SK-N-SH treated with all-trans-retinoic acid at 6 μM for 48 hours (cell line): ENCODE measurements around the gene CITED2.

Experiments used
- ARNTL ChIP-seq: fragments of 450-650 bp; formaldehyde crosslinking; IDR thresholded peaks from 2 replicates; pipeline ENCODE4 v1.5.0; 2020; ENCODE audit warnings: low read depth, mild to moderate bottlenecking, moderate library complexity, borderline replicate concordance
- PATZ1 ChIP-seq: fragments of 250-450 bp; sonication (Bioruptor Pico); IDR thresholded peaks from 2 replicates; pipeline ENCODE4 v1.8.0; 2020; ENCODE audit warnings: mild to moderate bottlenecking, moderate library complexity, borderline replicate concordance
- RARB ChIP-seq: fragments of 250-450 bp; sonication (Bioruptor Pico); IDR thresholded peaks from 2 replicates; pipeline ENCODE4 v1.8.0; 2021; ENCODE audit warnings: mild to moderate bottlenecking, moderate library complexity
- SNAI2 ChIP-seq: fragments of 250-450 bp; sonication (Bioruptor Pico); IDR thresholded peaks from 2 replicates; pipeline ENCODE4 v1.5.0; 2020; ENCODE audit warnings: mild to moderate bottlenecking, moderate library complexity
- TCF4 ChIP-seq: fragments of 250-450 bp; sonication (Bioruptor Pico); IDR thresholded peaks from 2 replicates; pipeline ENCODE4 v1.8.0; 2021; ENCODE audit warnings: mild to moderate bottlenecking, moderate library complexity, borderline replicate concordance
- ZNF565 ChIP-seq: fragments of 450-650 bp; formaldehyde crosslinking; conservative IDR thresholded peaks from 2 replicates; pipeline ENCODE4 v1.5.0; 2020; ENCODE audit warnings: low read depth, mild to moderate bottlenecking, moderate library complexity
- ZNF70 ChIP-seq: fragments of 450-650 bp; formaldehyde crosslinking; IDR thresholded peaks from 2 replicates; pipeline ENCODE4 v1.5.0; 2020; ENCODE audit warnings: mild to moderate bottlenecking, moderate library complexity
- TF ChIP-seq, protein P1 (sequence below): fragments of 250-450 bp; sonication (Bioruptor Pico); IDR thresholded peaks from 2 replicates; pipeline ENCODE4 v1.5.1; 2020; ENCODE audit warnings: low read depth, mild to moderate bottlenecking, moderate library complexity

DNA sequence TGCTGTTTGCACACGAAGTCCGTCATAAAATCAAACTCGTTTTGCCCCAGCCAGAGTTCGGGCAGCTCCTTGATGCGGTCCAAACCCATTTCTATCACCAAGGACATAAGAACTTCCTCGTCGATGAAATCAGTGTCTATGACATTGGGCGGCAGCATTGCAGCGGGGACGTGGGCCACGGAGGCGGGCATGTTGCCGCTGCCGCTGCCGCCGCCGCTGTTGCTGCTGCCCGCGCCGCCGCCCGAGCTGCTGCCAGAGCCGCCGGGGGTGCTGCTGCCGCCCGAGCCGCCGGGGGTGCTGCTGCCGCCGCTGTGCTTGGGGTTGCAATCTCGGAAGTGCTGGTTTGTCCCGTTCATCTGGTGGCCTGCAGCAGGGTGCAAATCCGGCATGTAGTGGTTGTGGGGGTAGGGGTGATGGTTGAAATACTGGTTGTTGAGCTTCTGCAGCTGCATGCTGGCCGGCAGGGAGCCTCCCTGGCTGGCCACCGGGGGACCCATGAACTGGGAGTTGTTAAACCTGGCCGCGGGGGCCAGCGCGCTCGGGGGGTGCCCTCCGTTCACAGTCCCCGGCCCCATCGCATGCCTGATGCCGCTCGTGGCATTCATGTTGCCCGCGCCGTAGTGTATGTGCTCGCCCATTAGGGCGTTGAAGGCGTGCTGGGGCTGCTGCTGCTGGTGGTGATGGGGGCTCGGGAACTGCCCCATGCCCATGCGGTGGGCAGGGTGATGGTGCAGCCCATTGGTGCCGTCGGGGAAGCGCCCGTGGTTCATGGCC is 1.1 kb downstream of the CITED2 start:
- no peak for TF ChIP-seq SNAI2 (CRISPR knock-in tag)
- TF ChIP-seq RARB: no peak
- TF ChIP-seq TCF4: no peak
- TF ChIP-seq ZNF70 (CRISPR knock-in tag): no peak
- TF ChIP-seq PATZ1 (CRISPR knock-in tag): no peak
- no peak for TF ChIP-seq ARNTL (CRISPR knock-in tag)
- TF ChIP-seq, protein P1, sequence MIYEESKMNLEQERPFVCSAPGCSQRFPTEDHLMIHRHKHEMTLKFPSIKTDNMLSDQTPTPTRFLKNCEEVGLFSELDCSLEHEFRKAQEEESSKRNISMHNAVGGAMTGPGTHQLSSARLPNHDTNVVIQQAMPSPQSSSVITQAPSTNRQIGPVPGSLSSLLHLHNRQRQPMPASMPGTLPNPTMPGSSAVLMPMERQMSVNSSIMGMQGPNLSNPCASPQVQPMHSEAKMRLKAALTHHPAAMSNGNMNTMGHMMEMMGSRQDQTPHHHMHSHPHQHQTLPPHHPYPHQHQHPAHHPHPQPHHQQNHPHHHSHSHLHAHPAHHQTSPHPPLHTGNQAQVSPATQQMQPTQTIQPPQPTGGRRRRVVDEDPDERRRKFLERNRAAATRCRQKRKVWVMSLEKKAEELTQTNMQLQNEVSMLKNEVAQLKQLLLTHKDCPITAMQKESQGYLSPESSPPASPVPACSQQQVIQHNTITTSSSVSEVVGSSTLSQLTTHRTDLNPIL (CRISPR knock-in tag): no peak
- TF ChIP-seq ZNF565 (CRISPR knock-in tag): no peak
